WI38 (cell line): ENCODE data around the gene MTRF1L.

Source experiments
- H3K4me3 ChIP-seq: 2 replicates; pipeline ENCODE4 v1.5.1; 2011; ENCODE audit warnings: low read depth, mild to moderate bottlenecking, control low read depth, low read length
- CTCF ChIP-seq: IDR thresholded peaks from 2 replicates; pipeline ENCODE4 v1.5.1; 2012; ENCODE audit warnings: low read depth, mild to moderate bottlenecking, control low read depth, low read length

The MTRF1L gene

GRCh38 chr6:152980656-152981055, 21.9 kb downstream of the MTRF1L start:
- peak overlapping the region; percentile 93 for H3K4me3 ChIP-seq

GRCh38 chr6:152979116-152979515, 23.4 kb downstream of the MTRF1L start:
- no peak for TF ChIP-seq CTCF
- no peak overlapping the region for H3K4me3 ChIP-seq

More at GRCh38 chr6:152980656-152981055, 21.9 kb downstream of the MTRF1L start:
- no peak for TF ChIP-seq CTCF

GRCh38 chr6:152978058-152978457, 24.5 kb downstream of the MTRF1L start:
- no peak overlapping the region for H3K4me3 ChIP-seq
- TF ChIP-seq CTCF, result no peak

- TF ChIP-seq CTCF, result no peak
Measured at GRCh38 chr6:152977556-152977955, 25.0 kb downstream of the MTRF1L start.

GRCh38 chr6:152976749-152977148, 25.8 kb downstream of the MTRF1L start:
- no peak for TF ChIP-seq CTCF
- no peak overlapping the region for H3K4me3 ChIP-seq

More at GRCh38 chr6:152977556-152977955, 25.0 kb downstream of the MTRF1L start:
- H3K4me3 ChIP-seq, result no peak overlapping the region

- no peak overlapping the region for H3K4me3 ChIP-seq
- no peak for TF ChIP-seq CTCF
Measured at GRCh38 chr6:152975204-152975915, 27.1 kb downstream of the MTRF1L start.

GRCh38 chr6:152973916-152974315, 28.6 kb downstream of the MTRF1L start:
- H3K4me3 ChIP-seq, result no peak overlapping the region

More at GRCh38 chr6:152973916-152974315, 28.6 kb downstream of the MTRF1L start:
- no peak for TF ChIP-seq CTCF
